Stromal cell of bone marrow (primary cell): Measurements from ENCODE around the gene SPATA32.
A peak's percentile ranks its signal among the peaks of the same experiment; 100 is the strongest.
"Not testable (repeated sequence)": the region's sequence is repeated elsewhere in the genome, so short reads cannot be mapped to it uniquely, and the experiment has no call there.

Source experiments
- DNase-seq: peaks from one replicate; pipeline ENCODE4 v3.0.0-alpha.2; 2012; ENCODE audit warnings: low read depth

Gene SPATA32, protein sequence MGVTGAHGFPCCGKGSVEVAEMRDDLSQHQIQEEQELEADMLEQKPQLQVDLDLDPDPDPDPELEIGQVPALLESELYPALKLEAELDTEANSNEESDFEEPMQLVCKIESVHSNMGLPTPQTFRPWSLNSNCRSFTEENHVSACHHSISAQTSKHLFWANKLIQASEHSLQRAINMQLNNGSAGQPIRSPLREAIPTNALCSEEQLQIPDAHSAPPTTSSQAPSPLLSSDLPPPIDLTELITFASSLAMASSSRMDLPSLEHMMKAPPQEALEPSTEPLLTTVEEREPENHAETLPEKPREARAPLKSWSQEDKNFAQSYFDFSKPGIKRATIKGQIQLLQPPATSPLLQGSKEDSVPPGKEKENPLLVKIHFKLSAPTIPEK

DNA sequence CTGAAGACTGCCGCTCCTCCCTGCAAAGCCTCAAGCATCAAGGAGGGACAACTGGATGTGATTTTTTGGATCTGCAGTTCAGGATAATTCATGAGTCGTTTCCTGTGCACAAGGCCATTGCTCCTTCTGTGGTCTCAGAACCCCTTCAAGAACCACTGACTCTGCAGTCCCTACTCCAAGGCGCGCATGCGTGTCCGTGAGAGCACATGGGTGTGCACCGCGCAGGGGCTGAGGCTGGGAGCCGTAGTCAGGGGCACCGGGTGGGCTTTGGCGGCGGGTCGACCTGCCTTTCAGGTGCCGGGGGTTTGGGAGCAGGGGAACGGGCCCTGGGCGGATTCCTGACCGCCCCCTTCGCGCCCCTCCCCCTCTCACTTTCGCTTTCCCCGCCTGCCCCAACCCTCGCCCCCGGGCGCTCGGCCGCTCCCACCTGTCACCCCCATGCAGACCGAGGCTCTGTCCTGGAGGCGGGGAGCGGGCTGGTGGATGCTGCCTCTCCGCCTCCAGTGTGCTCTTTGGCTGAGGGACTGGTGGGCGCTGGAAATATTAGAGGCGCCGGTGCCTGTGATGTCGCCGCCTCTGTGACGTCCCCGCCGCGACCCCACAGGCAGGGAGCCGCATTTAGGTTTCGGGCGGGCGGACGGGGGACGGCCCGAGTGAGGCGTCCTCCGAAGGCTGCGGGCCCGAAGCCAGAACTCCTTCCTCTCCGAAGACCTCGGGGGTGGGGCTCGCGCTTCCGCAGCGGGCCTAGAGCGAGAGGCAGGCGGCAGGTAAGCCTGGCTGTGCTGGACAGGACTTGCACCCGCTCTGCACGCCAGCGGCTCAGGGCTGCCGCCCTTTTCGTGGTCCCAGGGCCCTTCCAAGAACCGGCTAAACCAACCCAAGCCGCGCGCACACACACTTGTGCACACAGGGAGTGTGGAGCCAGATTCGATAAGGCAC, at the start of gene SPATA32:
Gene SPATA32 (minus strand): TSS at position 518 of the 939 bp plus-strand sequence. CDS start 78 bp downstream, at position 440.
- no peak for DNase-seq

DNA sequence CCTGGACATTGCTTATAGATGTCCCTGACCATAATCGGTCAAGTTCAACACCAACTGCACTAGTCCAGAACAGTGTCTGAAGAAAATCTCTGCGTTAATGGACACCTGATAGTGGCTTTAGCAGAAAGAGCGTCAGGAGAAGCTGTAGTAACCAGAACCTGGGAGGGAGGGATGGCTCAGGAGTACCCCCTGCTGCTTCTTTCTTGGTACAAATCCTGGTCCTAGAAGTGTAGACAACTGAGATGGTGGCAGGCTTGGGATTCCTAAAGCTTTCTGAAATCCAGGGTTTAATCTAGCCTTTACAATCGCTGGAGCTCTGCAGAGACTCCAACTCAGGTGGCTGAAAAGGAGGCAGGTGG, 49.5 kb upstream of the SPATA32 start:
- no peak for DNase-seq

DNA sequence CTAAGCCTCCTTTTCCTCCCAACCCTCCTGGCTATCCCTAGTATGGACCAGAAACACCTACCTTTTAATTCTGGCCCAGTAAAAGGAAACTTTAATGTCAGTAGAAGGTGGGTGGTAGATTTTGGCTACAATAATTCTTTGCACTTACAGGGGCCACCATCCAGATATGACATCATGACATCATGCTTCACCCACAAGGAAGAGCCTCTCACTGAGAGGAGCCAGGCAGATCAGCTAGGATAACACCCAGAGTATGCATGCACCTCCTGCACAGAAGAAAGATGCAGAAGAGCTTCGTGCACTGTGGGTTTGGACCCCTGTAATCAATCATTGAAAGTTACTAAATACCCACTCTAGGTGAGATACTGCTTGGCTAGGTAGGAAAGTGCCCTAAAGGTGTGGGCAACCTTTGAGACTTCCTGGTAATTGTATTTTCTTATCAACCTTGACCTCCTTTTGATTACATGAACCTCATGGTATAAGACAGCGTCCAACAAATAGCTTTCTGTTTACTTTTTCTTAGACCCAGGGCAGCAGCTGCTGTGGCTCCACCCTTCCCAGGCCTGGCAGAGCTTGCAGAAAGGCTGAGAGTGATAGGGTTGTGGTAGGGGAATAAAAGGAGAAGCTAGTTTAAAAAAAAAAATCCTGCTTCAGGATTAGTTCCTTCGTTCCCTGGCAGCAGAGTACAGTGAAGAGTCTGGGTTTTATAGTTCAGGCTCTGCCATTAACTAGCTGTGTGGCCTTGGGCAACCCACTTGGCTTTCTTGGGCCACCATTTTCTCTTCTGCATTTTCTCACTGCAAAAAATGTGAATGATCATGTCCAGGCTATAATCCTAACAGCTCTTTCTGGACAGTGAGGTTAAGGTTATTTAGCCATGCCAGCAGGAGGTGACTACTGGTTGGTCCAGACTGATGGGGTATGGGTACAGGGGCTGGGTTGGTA, 48.8 kb upstream of the SPATA32 start:
- no peak for DNase-seq

DNA sequence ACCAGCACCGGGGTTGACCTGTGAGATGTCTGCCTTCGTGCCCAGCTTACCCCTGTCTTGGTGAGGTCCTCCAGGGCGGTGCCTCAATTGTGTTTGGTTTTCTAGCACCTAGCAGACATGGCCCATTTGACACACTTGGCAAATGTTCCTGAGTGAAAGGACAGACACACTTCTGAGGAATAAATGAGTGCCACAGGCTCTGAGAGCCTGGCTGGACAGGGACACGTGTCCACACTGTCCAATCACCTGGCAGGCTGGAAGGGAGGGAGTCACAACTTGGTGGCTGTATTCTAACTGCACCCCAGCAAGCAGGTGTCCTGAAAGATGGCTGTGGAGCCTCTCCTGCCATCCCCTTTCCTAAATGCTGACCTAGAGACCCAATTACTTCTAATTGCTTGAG, 47.5 kb upstream of the SPATA32 start:
- no peak for DNase-seq

DNA sequence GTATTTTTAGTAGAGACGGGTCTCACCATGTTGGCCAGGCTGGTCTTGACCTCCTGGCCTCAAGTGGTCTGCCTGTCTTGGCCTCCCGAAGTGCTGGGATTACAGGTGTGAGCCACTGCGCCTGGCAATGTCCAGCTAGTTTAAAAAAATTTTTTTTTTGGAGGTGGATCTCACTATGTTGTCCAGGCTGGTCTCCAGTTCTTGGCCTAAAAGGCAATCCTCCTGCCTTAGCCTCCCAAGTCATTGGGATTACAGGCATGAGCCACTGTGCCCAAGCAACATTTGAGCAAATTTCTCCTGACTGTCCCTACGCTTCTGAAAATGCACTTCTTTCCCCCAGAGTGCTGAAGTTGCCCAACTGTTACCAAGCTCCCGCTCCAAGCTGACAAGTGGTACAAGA, 46.9 kb upstream of the SPATA32 start:
- DNase-seq = no peak

DNA sequence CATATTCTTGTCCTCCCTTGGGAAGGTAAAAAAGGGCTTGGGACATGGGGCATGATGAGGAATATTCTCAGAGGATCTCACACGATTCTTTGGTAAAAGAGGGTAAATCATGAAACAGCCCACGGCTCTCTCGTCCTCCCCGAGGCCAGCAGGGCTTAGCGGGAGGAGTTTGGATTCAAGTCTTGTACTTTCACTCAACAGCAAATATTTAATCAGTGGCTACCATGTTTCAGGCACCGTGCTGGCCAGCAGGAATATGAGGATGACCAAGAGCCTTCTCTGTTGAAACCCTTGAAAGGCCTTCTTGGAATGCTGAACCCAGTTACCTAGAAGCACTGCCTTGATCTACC, 46.1 kb upstream of the SPATA32 start:
- no peak for DNase-seq

DNA sequence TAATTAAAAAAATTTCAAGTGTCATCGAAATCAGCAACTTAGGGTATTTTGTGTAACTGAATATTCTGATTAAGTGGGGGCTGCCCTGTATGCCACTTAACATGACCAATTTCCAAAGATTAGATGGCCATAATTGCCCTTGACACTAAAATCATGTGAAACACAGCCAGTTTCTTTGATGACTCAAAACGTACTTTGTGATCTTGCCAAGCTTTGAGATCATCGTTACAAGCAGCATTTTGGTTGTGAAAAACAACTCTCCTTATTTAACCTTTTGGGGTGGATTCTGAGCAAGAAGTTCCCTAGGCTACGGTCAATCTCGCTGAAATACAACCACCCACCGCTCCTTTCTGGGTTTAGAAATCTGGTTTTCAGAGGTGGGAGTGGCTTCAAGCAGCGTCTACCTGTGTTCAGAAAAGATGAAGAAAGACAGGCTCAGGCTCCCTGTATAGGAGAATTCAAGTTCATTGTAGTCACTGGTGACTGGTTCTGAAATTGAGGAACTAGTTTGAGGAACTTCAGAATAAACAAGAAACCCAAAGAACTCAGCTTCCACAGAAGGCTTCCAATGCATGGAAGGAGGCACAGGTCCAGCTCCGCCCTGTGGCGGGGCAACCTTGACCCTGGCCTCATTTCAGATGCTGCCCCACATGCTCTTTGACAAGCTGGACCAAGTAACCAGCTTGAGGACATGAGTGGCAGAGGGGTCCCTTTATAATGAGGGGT, 45.6 kb upstream of the SPATA32 start:
- peak; percentile 90 for DNase-seq

DNA sequence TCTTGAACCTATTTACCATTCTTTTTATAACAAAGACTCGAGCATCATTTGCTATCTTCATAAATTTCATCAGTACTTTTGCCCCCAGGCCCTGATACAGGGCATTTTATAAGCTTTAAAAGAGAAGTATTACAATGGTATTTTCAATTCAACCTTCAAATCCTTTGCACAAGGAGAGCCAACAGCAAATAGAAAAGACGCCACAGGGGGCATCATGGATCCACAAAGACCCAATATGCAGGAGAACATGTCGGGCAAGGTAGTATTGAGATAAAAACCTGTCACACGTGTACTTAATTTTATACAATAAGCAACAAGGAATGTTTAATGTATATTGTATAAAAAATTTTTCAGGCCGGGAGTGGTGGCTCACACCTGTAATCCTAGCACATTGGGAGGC, 44.7 kb upstream of the SPATA32 start:
- no peak for DNase-seq

DNA sequence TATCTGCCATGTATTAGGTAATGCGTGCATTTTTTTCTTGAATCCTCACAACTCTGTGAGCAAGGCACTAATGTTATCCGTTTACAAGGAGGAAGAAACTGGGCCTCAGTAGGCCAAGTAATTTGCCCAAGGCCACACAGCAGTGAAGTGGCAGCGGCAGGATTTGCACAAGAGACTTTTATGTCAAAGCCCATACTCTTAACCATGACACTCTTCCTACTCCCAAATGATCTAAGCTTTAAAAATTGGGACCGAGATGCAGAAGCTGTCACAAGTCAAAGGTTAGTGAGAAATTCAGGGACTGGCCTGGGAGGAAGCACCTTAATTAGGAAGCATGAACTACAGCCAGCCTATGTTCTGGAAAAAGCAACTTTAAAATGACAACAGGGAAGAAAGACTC, 44.2 kb upstream of the SPATA32 start:
- no peak for DNase-seq

DNA sequence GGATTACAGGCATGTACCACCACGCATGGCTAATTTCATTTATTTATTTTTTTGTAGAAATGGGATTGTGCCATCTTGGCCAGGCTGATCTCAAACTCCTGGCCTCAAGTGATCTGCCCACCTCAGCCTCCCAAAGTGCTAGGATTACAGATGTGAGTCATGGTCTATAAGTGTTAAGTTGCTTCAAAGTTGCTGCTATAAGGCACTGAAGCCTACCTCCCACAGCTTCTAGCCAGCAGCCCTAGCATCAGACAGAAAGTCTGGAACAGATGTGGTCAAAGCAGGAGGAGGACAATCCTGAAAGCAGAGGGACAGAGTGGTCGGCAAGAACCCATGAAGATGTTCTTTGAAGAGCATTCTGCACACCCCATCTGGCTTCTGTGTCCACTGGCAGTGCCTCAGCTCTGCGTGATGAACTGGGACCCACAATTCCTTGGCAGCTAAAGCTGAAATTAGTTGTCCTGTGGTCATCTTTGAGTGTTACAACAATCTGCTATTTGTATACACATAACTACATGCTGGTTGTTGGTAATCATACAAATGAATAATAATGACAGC, 43.7 kb upstream of the SPATA32 start:
- DNase-seq = no peak

DNA sequence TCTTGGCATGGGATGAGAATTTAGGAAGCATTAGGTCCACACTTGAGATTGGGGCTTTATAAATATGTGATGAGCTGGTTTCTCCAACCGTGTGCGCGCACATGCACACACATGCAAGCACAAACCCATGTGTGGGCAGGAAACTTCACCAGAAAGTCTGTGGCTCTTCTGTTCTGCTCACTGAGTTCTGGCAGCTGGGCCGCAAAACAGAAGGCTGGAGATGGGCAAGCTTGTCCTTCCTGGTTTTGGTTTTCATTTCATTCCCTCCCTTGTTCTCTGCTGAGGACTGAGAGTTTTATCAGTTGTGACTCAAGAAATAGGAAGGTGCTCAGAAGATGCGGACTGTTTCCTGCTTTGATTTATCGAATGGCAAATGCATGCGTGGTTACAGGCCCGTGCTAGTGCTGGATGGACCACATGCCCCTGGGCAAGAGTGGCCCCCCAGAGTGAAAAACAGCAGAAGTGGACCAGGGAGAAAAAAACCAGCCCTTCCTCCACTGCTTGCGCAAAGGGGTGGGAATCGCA, 40.8 kb upstream of the SPATA32 start:
- no peak for DNase-seq

DNA sequence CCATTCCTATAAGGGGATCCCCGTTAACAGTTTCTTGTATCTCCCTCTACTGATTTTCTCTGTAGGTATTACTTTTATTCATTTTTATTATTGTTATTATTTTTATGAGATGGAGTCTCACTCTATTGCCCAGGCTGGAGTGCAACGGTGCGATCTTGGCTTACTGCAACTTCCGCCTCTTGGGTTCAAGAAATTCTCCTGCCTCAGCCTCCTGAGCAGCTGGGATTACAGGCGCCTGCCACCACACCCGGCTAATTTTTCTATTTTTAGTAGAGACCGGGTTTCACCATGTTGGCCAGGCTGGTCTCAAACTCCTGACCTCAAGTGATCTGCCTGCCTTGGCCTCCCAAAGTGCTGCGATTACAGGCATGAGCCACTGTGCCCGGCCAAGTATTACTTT, 40.3 kb upstream of the SPATA32 start:
- not testable (repeated sequence) for DNase-seq

DNA sequence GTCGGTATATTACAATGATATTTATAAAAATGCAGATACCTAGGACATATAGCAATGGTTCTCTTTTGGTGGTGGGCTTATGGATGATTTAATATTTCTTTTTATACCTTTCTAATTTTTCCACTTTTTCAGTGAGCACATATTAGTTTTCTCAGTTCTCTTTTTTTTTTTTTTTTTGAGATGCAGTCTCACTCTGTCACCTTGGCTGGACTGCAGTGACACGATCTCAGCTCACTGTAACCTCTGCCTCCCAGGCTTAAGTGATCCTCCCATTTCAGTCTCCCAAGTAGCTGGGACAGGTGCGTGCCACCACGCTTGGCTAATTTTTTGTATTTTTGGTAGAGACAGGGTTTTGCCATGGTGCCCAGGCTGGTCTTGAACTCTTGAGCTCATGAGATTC, 39.8 kb upstream of the SPATA32 start:
- DNase-seq = no peak

DNA sequence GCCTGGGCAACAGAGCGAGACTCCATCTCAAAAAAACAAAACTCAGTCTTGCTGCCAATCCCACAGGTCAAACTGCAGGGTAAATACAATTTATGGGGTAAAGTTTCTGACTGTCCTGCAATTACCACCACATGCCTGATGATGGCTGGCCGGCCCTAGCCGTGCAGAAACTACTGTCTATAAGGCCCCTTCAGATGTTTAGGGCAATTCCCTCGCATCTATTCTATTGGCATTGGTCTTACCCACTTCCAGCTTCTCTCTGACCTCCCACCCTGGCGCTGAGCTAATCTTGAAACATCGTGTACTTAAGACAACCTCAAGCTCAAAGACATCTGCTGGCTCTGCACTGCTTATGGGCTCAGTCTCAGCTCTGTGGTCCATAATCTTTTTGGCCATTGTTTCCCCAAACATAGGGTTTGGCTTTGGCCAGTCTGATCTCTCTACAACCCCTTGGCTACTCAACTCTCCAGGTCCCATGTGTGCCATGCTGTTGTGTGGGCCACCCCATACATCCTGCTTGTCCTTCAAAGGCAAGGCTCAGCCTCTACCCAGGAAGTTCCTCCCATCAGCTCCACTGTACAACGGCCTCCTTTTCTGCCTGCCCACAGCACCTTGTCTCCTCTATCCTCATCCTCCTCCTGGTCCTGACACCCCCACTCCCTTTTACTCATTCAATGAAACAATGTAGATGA, 38.3 kb upstream of the SPATA32 start:
- no peak for DNase-seq

DNA sequence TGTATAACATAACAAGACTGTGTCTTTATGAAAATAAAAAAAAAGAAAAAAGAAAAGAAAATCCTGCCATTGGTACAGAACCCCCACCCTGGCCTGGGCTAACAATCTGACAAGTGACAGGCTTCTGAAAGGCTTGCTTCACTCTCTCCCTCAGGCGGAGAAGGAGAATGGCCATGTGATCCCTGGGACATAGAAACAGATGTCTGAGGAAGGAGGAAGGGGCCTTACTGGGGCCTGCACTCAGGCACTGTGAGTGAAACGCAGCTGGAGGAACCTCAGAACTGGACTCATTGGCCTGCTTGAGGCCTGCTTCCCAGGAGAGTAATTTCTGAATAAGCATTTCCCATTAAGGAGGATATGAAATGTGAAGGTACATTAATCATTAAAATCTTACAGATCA, 37.5 kb upstream of the SPATA32 start:
- DNase-seq = no peak

DNA sequence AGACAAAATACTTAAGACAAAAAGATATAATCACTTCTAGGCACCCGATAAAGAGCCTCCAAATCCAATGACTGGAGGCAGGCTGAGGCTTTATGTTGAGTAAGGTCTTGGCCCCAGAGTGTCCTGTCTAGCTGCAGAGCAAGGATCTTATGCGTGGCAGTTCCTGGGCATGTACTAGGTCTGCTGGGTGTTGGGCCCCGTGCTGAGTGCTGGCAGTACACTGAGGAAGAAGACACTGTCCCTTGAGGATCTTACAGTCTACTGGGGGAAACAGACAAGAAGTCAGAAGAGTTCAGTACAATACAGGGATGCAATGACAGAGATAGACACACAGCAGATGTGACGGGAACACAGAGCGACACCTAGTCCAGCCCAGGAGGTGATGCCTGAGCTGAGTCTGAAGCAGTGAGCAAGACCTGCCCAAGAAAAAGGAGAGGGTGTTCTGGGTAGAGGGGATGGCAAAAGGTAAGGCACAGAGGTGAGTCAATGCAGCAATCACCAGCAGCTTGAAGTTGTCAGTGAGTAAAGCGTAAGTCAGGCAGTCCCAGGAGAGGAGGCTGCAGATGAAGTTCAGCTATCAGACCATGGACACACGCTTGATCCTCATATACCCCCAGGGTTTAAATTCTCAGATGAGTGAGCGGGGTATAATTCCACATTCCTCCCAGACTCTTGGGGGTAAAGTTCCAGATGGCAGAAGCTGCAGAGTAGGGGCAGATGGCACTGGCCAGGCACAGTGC, 36.8 kb upstream of the SPATA32 start:
- no peak for DNase-seq

DNA sequence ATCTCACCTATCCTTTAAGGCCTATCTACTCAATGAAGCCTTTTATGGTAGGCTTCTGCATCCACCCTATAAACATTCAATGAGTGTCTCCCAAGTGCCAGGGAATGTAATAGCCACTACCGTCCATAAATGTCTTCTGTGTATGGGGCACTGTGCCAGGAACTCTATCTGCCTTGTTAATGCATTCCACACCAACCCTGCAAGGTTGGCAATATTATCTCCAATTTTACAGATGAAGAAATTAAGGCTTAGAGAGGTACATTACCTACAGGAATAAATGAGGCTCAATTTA, 34.9 kb upstream of the SPATA32 start:
- no peak for DNase-seq

DNA sequence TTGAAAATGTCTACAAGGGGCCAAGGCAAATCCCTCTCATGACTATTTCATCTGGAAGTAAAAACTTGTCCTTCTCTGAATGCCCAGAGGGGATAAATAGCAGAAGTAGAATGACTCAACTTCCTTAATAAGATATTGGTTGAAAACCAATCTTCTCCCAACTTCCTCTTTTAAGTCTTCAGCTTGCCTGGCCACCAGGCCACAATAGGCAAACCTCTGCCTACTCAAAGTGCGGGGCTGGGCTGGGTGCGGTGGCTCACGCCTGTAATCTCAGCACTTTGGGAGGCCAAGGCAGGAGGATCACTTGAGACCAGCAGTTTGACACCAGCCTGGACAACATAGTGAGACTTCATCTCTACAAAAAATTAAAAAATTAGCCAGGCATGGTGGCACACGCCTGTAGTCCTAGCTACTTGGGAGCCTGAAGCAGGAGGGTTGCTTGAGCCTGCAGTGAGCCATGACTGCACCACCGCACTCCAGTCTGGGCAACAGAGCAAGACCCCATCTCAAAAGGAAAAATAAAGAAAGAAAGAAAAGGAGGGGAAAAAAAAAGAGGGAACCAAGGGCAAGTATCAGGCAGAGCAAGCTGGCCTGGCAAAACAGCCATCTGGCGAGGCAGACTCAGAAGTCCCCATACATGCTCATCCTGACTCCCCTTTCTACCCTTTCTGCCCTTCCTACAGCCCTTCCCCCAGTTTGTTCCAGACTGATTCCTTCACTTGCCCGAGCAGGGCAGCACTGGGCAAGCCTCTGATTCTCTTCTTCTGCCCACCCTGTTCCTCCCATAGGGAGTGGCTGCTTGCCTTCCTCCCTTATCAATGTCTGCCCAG, 34.3 kb upstream of the SPATA32 start:
- DNase-seq = no peak

DNA sequence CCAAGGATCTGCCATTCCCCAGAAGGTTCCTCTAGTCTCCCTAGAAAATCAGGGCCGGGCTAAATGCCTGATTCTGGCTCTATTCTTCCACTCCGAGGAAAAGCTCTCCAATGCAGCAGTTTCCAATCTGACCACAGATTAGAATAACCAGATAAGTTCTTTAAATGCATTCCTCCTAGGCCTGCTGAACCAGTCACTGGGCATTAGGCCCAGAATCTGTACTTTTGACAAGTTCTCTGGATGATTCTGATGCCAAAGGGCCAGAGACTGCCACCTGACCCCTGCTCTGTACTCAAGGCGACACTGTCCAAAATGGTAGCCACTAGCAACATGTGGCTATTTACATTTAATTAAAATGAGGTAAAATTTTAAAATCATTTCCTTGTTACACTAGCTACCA, 32.6 kb upstream of the SPATA32 start:
- DNase-seq = peak; percentile 77
